ENCODE data around the gene P4HA3. TPM values are rescaled to one million over a fixed set of nuclear protein-coding genes. Genes with fewer than 3 reads are reported as not detected.

Gene P4HA3
- total RNA-seq, 2 experiments from 2014 or later: not detected

DNA sequence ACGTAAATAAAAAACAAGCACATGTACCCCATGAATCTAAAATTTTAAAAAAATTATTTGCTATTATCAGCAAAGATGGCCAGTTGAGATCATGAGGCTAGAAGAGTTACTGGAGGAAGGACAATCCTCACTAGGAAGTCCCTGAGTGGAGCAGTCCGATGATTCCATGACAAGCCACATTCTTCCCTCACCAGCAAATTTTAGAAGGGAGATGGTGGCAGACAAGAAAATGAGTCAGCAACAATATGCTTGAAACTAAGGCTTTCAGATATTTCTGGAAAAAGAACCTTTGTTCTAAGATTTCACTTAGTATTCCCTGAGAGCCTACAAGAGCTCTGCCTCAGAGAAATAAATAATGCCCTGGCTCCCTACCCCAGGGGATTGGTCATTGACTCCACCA is 34.9 kb downstream of the P4HA3 start:
- H3K36me3 Mint-ChIP-seq (ENCODE audit: low read depth): no peaks in the 10 kb centered on the region
- no peaks in the 10 kb centered on the region for H3K4me1 Mint-ChIP-seq
- no peak overlapping the region for H3K4me3 Mint-ChIP-seq
- H3K27me3 Mint-ChIP-seq: peaks cover 27% of the 10 kb centered on the region
- ChIA-PET POLR2A (no interaction called here), CTCF (no interaction called here)
- H3K9me3 Mint-ChIP-seq: no peaks in the 10 kb centered on the region
- H3K27ac Mint-ChIP-seq: no peak overlapping the region
- no peak for DNase-seq

DNA sequence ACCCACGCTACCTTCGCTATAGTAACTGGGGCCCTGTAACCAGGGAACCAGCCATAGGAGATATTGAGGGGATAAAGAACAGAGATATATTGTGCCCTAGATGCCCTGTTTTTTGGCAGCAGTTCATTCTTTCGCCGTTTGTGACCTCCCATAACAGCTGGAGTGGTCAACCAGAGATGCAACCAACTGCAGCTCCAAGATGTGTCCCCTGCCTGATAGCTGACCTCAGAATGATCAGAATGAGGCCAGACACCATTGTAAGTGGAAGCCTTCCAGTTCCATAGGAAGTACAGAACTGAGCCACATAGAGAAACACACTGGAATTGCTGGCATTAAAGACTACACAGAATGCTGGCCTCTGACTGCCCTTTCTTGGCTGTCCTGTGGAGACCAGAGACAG is 39.2 kb downstream of the P4HA3 start:
- ChIA-PET CTCF (no interaction called here), POLR2A (no interaction called here)
- DNase-seq: no peak
- H3K27me3 Mint-ChIP-seq: peaks cover 17% of the 10 kb centered on the region
- no peak overlapping the region for H3K4me3 Mint-ChIP-seq
- peaks cover 18% of the 10 kb centered on the region for H3K4me1 Mint-ChIP-seq
- no peak overlapping the region for H3K27ac Mint-ChIP-seq
- no peaks in the 10 kb centered on the region for H3K36me3 Mint-ChIP-seq (ENCODE audit: low read depth)
- no peaks in the 10 kb centered on the region for H3K9me3 Mint-ChIP-seq

GRCh38 chr11:74269161-74269811 is 42.2 kb downstream of the P4HA3 start:
- Mint-ChIP-seq H3K4me1 (peaks cover 18% of the 10 kb centered on the region), H3K27ac (no peak overlapping the region), H3K27me3 (peaks cover 8% of the 10 kb centered on the region), H3K4me3 (no peak overlapping the region), H3K9me3 (no peaks in the 10 kb centered on the region), H3K36me3 (ENCODE audit: low read depth) (no peaks in the 10 kb centered on the region)
- POLR2A ChIA-PET: no interaction called here
- CTCF ChIA-PET: interaction anchor here (0.6 to 1.0 kb wide), 2 partner anchors 13 to 197 kb away, joined by 3 read pairs; no protein-coding TSS in a partner anchor
- DNase-seq: peak; percentile 42

- Mint-ChIP-seq H3K9me3 (no peaks in the 10 kb centered on the region), H3K27me3 (peaks cover 8% of the 10 kb centered on the region), H3K36me3 (ENCODE audit: low read depth) (no peaks in the 10 kb centered on the region), H3K4me1 (peaks cover 18% of the 10 kb centered on the region), H3K4me3 (no peak overlapping the region), H3K27ac (no peak overlapping the region)
- no peak for DNase-seq
- ChIA-PET CTCF (interaction anchor here (0.6 to 0.7 kb wide), 2 partner anchors 13 to 197 kb away, joined by 3 read pairs; no protein-coding TSS in a partner anchor), POLR2A (no interaction called here)
Observed at GRCh38 chr11:74268456-74268855, 43.0 kb downstream of the P4HA3 start.

- ChIA-PET POLR2A (no interaction called here), CTCF (no interaction called here)
- DNase-seq: no peak
- no peak overlapping the region for H3K27ac Mint-ChIP-seq
- H3K9me3 Mint-ChIP-seq: no peaks in the 10 kb centered on the region
- H3K4me1 Mint-ChIP-seq: peaks cover 18% of the 10 kb centered on the region
- H3K4me3 Mint-ChIP-seq: no peak overlapping the region
- H3K27me3 Mint-ChIP-seq: no peaks in the 10 kb centered on the region
- H3K36me3 Mint-ChIP-seq (ENCODE audit: low read depth): no peaks in the 10 kb centered on the region
Observed at GRCh38 chr11:74267014-74267413, 44.4 kb downstream of the P4HA3 start.

- no peak overlapping the region for H3K4me3 Mint-ChIP-seq
- H3K4me1 Mint-ChIP-seq: peaks cover 18% of the 10 kb centered on the region
- ChIA-PET CTCF (interaction anchor here (1.8 kb wide), 1 partner anchor 10 kb away, joined by 6 read pairs; no protein-coding TSS in a partner anchor), POLR2A (no interaction called here)
- no peaks in the 10 kb centered on the region for H3K9me3 Mint-ChIP-seq
- no peak overlapping the region for H3K27ac Mint-ChIP-seq
- no peak for DNase-seq
- H3K36me3 Mint-ChIP-seq (ENCODE audit: low read depth): no peaks in the 10 kb centered on the region
- no peaks in the 10 kb centered on the region for H3K27me3 Mint-ChIP-seq
Observed at GRCh38 chr11:74265256-74265655, 46.2 kb downstream of the P4HA3 start.

GRCh38 chr11:74262725-74263124 is 48.7 kb downstream of the P4HA3 start:
- ChIA-PET CTCF (no interaction called here), POLR2A (no interaction called here)
- Mint-ChIP-seq H3K27me3 (no peaks in the 10 kb centered on the region), H3K36me3 (ENCODE audit: low read depth) (no peaks in the 10 kb centered on the region), H3K4me1 (no peaks in the 10 kb centered on the region), H3K9me3 (no peaks in the 10 kb centered on the region), H3K27ac (no peak overlapping the region), H3K4me3 (no peak overlapping the region)
- DNase-seq: no peak

- no peak overlapping the region for H3K27ac Mint-ChIP-seq
- CTCF ChIA-PET: interaction anchor here (1.2 kb wide), 1 partner anchor 65 kb away, joined by 3 read pairs; no protein-coding TSS in a partner anchor
- POLR2A ChIA-PET: no interaction called here
- no peak overlapping the region for H3K4me3 Mint-ChIP-seq
- H3K9me3 Mint-ChIP-seq: no peaks in the 10 kb centered on the region
- DNase-seq: no peak
- H3K36me3 Mint-ChIP-seq (ENCODE audit: low read depth): peaks cover 4% of the 10 kb centered on the region
- no peaks in the 10 kb centered on the region for H3K27me3 Mint-ChIP-seq
- H3K4me1 Mint-ChIP-seq: no peaks in the 10 kb centered on the region
Observed at GRCh38 chr11:74257959-74258553, 53.4 kb downstream of the P4HA3 start.

GRCh38 chr11:74256378-74257133 is 54.9 kb downstream of the P4HA3 start:
- Mint-ChIP-seq H3K27ac (no peak overlapping the region), H3K27me3 (no peaks in the 10 kb centered on the region), H3K36me3 (ENCODE audit: low read depth) (peaks cover 4% of the 10 kb centered on the region), H3K4me3 (no peak overlapping the region), H3K9me3 (no peaks in the 10 kb centered on the region), H3K4me1 (no peaks in the 10 kb centered on the region)
- DNase-seq: no peak
- CTCF ChIA-PET: interaction anchor here (0.8 to 2.3 kb wide), 11 partner anchors 9 to 314 kb away, joined by 3 to 11 read pairs (median 3); no protein-coding TSS in a partner anchor
- POLR2A ChIA-PET: no interaction called here

GRCh38 chr11:74255741-74256375 is 55.6 kb downstream of the P4HA3 start:
- CTCF ChIA-PET: interaction anchor here (0.7 to 2.3 kb wide), 15 partner anchors 9 to 315 kb away, joined by 3 to 11 read pairs (median 3); no protein-coding TSS in a partner anchor
- Mint-ChIP-seq H3K4me1 (no peaks in the 10 kb centered on the region), H3K4me3 (no peak overlapping the region), H3K36me3 (ENCODE audit: low read depth) (peaks cover 4% of the 10 kb centered on the region), H3K27ac (no peak overlapping the region), H3K9me3 (no peaks in the 10 kb centered on the region), H3K27me3 (no peaks in the 10 kb centered on the region)
- DNase-seq: peak; percentile 65
- POLR2A ChIA-PET: no interaction called here

GRCh38 chr11:74253361-74253760 is 58.1 kb downstream of the P4HA3 start:
- ChIA-PET CTCF (no interaction called here), POLR2A (no interaction called here)
- DNase-seq: no peak
- H3K27ac Mint-ChIP-seq: no peak overlapping the region
- H3K9me3 Mint-ChIP-seq: no peaks in the 10 kb centered on the region
- H3K4me1 Mint-ChIP-seq: no peaks in the 10 kb centered on the region
- H3K4me3 Mint-ChIP-seq: no peak overlapping the region
- peaks cover 9% of the 10 kb centered on the region for H3K36me3 Mint-ChIP-seq (ENCODE audit: low read depth)
- H3K27me3 Mint-ChIP-seq: no peaks in the 10 kb centered on the region

GRCh38 chr11:74249496-74249895 is 61.9 kb downstream of the P4HA3 start:
- no peaks in the 10 kb centered on the region for H3K9me3 Mint-ChIP-seq
- no peak for DNase-seq
- H3K4me3 Mint-ChIP-seq: no peak overlapping the region
- H3K36me3 Mint-ChIP-seq (ENCODE audit: low read depth): peaks cover 28% of the 10 kb centered on the region
- H3K4me1 Mint-ChIP-seq: no peaks in the 10 kb centered on the region
- ChIA-PET CTCF (interaction anchor here (1.0 kb wide), 1 partner anchor 200 kb away, joined by 3 read pairs; no protein-coding TSS in a partner anchor), POLR2A (no interaction called here)
- no peak overlapping the region for H3K27ac Mint-ChIP-seq
- H3K27me3 Mint-ChIP-seq: no peaks in the 10 kb centered on the region

DNA sequence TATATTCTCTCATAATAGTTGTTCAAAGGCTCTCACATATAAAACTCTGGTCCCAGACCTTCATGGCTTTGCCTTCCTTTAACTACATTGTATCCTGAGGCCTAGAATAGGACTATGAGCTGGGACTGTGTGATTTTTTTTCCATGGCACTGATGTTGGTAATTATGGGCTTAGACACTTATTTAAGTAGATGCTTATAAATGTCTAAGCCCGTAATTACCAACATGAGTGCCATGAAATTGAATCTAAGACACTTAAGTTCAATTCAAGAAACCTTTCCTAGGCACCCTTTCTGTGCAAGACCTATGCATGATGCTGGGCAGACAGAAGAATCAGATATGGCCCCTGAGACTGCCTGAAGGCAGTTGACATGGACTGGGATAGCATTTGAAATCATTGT is 63.0 kb downstream of the P4HA3 start:
- ChIA-PET CTCF (interaction anchor here (0.9 kb wide), 1 partner anchor 9 kb away, joined by 3 read pairs; no protein-coding TSS in a partner anchor), POLR2A (no interaction called here)
- no peak overlapping the region for H3K4me3 Mint-ChIP-seq
- H3K9me3 Mint-ChIP-seq: no peaks in the 10 kb centered on the region
- no peak for DNase-seq
- H3K27ac Mint-ChIP-seq: no peak overlapping the region
- no peaks in the 10 kb centered on the region for H3K4me1 Mint-ChIP-seq
- H3K36me3 Mint-ChIP-seq (ENCODE audit: low read depth): peaks cover 25% of the 10 kb centered on the region
- no peaks in the 10 kb centered on the region for H3K27me3 Mint-ChIP-seq

Data from activated CD4-positive, alpha-beta T cell treated with anti-CD3 and anti-CD28 coated beads, Interleukin-2, amount 10 ng/mL, durations not matched to agents 7 days and 5 days (primary cell).